IPS-18a (cell line): ENCODE data around the gene RASGRP2.

Experiments
- H3K27ac ChIP-seq: one replicate; pipeline ENCODE4 v1.5.1; 2013; ENCODE audit warnings: low read length
- H3K27me3 ChIP-seq: one replicate; pipeline ENCODE4 v1.6.1; 2013; ENCODE audit warnings: mild to moderate bottlenecking, low read length; ENCODE audit not compliant: control insufficient read depth, insufficient read depth
- H3K36me3 ChIP-seq: one replicate; pipeline ENCODE4 v1.6.1; 2013; ENCODE audit warnings: low read depth, low read length; ENCODE audit not compliant: control insufficient read depth
- H3K4me1 ChIP-seq: one replicate; pipeline ENCODE4 v1.6.1; 2013; ENCODE audit warnings: low read depth, low read length; ENCODE audit not compliant: control insufficient read depth
- H3K4me3 ChIP-seq: one replicate; pipeline ENCODE4 v1.5.1; 2013; ENCODE audit warnings: low read length
- H3K9ac ChIP-seq: one replicate; pipeline ENCODE4 v1.6.1; 2013; ENCODE audit warnings: mild to moderate bottlenecking, low read length, moderate library complexity
- H3K9me3 ChIP-seq: one replicate; pipeline ENCODE4 v1.6.1; 2013; ENCODE audit warnings: low read depth, low read length; ENCODE audit not compliant: control insufficient read depth

Gene RASGRP2

GRCh38 chr11:64742087-64742888 lies 1.7 kb downstream of the RASGRP2 start:
- H3K9ac ChIP-seq, result peak overlapping the region; percentile 39
- peaks cover 50% of the 10 kb centered on the region for H3K27me3 ChIP-seq
- H3K4me1 ChIP-seq, result peaks cover 16% of the 10 kb centered on the region
- H3K4me3 ChIP-seq, result peak overlapping the region; percentile 63
- H3K27ac ChIP-seq, result no peak overlapping the region
- no peaks in the 10 kb centered on the region for H3K9me3 ChIP-seq
- H3K36me3 ChIP-seq, result no peaks in the 10 kb centered on the region

DNA sequence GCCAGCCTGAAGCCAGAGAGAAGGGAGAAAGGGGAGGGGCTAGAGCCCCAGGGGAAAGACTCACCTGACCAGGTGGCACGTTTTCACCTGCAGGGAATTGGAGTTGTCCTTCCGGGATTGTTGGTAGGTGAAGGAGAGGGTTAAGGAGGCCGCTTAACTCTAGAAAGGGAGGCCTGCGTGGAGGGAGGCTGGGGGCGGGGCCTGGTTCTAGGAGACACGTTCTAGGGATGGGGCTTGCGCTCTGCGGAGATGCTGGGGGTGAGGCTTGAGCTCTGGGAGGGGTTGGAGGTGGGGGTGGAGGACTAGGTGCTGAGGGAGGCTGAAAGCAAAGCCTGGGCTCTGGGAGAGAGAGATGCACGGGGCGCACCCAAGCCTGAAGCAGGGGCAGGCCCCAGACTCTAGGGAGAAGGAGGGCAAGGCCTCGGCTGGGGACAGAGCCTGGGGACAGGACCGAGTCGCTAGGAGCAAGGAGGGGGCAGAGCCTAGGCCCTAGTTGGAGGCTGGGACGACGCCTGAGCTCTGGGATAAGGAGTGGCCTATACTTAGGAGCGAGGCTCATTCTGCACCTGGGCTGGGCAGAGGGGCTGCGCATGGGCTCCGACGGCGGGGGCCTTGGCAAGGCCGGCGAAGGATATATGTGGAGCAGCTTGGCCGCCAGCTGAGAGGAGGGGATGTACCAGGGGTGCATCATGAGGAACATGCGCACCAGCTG lies 2.4 kb downstream of the RASGRP2 start:
- peaks cover 50% of the 10 kb centered on the region for H3K27me3 ChIP-seq
- H3K4me1 ChIP-seq, result peaks cover 16% of the 10 kb centered on the region
- peak overlapping the region; percentile 63 for H3K4me3 ChIP-seq
- H3K9ac ChIP-seq, result no peak overlapping the region
- H3K27ac ChIP-seq, result no peak overlapping the region
- no peaks in the 10 kb centered on the region for H3K36me3 ChIP-seq
- H3K9me3 ChIP-seq, result no peaks in the 10 kb centered on the region

DNA sequence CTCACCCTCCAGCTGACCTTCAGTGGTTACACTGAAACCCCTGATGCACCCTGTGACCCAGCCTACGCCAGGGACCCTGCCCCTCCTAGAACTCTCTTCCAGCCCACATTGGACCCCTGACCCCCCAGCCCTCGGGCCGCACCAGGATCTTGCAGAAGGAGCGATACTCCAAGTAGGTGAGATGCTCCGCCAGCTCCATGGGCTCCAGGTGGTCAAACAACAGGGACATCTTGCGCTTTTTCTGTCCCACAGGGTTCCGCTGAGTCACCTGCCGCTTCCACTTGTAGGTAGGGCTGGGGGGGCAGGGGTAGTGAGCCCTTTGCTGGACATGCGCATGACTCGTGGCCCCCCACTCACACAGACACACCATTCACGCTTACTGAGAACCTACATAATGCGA lies 4.1 kb downstream of the RASGRP2 start:
- Histone ChIP-seq H3K27me3 (peaks cover 50% of the 10 kb centered on the region), H3K4me1 (peaks cover 16% of the 10 kb centered on the region), H3K36me3 (no peaks in the 10 kb centered on the region), H3K4me3 (no peak overlapping the region), H3K9ac (no peak overlapping the region), H3K9me3 (no peaks in the 10 kb centered on the region), H3K27ac (no peak overlapping the region)

DNA sequence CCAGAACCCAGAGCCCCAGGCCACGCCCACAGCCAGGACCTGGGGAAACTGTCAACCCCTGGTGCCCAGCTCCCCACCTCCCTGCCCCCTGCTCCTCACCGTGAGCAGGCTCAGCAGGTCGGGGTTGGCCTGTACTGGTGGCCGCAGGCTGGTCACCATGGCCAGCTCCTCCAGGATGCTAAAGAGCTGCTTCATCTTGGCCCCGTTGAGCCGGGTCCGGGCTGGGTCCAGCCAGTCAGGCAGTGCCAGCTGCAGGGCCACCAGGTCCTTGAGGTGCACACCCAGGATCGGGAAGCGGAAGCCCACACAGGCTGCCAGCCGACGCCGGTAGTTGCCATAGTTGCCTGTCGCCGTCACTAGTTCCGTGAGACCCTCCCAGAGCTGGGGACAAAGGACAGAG lies 7.3 kb downstream of the RASGRP2 start:
- H3K4me1 ChIP-seq, result peaks cover 15% of the 10 kb centered on the region
- no peak overlapping the region for H3K27ac ChIP-seq
- H3K9me3 ChIP-seq, result no peaks in the 10 kb centered on the region
- H3K4me3 ChIP-seq, result no peak overlapping the region
- no peak overlapping the region for H3K9ac ChIP-seq
- no peaks in the 10 kb centered on the region for H3K36me3 ChIP-seq
- H3K27me3 ChIP-seq, result peaks cover 21% of the 10 kb centered on the region

GRCh38 chr11:64735725-64736259 lies 8.2 kb downstream of the RASGRP2 start:
- Histone ChIP-seq H3K4me3 (no peak overlapping the region), H3K36me3 (no peaks in the 10 kb centered on the region), H3K27me3 (peaks cover 12% of the 10 kb centered on the region), H3K4me1 (peaks cover 14% of the 10 kb centered on the region), H3K9me3 (no peaks in the 10 kb centered on the region), H3K9ac (no peak overlapping the region), H3K27ac (no peak overlapping the region)

DNA sequence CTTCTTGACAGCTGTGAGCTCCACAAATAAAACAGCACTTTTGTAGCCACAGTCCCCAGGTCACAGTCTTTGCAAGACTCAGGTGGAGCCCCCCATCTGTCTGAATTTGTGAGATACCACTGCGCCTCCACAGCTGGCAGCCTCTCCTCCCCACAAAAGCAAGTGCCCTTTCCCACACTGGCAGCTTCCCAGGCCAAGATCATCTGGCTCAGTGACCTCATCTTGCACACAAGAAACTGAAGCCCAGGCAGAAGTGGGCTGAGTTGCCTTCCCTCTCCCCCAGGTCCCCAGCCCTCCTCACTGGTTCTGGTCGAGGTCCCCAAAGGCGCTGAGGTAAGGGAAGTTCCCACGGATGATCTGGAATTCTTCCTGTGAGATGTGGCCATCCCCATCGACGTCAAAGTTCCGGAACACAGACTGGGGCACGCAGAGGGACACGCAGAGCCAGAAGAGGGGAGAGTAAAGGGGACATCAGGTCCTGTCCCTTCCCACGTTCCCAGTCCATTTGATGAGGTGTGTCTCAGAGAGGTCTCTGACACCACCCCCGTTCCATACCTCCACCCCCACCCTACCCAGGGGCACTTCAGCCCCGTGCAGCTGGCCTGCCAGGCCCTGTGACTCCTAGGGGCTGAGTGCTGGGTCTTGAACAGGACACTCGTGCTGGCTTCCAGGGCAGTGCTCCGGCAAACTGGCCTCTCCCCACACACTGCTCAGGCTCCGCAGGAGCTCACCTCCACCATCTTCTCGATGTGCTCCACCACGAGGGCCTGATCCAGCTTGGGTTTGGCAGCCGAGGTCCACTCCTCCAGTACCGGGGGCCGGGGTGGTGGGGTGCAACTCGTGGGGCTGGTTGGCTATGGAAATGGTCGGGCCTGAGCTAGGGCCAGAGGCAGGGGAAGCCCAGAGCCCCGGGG lies 8.9 kb downstream of the RASGRP2 start:
- Histone ChIP-seq H3K27ac (no peak overlapping the region), H3K4me3 (no peak overlapping the region), H3K9ac (no peak overlapping the region), H3K9me3 (no peaks in the 10 kb centered on the region), H3K27me3 (peaks cover 5% of the 10 kb centered on the region), H3K36me3 (no peaks in the 10 kb centered on the region), H3K4me1 (peaks cover 20% of the 10 kb centered on the region)

- no peaks in the 10 kb centered on the region for H3K9me3 ChIP-seq
- no peak overlapping the region for H3K27ac ChIP-seq
- H3K4me3 ChIP-seq, result no peak overlapping the region
- H3K27me3 ChIP-seq, result no peaks in the 10 kb centered on the region
- H3K36me3 ChIP-seq, result no peaks in the 10 kb centered on the region
- peaks cover 18% of the 10 kb centered on the region for H3K4me1 ChIP-seq
- no peak overlapping the region for H3K9ac ChIP-seq
Measured at GRCh38 chr11:64731601-64732000, 12.3 kb downstream of the RASGRP2 start.

DNA sequence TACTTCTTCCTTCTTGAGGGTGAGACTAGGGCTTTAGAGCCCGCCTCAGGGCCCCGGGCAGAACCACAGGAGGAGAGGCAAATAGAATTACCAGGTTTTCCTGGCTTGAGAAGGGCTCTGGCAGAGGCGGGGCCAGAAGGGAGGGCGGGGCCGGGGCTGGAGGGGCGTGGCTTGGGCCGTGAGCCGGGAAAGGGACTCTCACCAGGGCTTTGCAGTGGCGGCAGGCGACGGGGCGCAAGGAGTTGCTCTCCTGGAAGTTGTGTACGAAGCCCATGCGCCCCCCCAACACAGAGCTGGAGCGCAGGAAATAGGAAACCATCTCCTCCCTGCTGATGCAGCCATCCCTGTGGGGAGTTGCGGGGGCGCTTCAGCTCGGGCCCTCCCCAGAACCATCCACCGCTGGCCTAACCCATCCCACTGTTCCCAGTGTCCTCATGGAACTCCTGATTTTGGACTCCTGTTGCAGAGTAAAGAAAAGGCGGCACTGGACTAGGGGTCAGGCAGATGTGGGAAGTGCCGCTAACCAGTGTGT lies 14.0 kb downstream of the RASGRP2 start:
- Histone ChIP-seq H3K27ac (no peak overlapping the region), H3K27me3 (no peaks in the 10 kb centered on the region), H3K36me3 (no peaks in the 10 kb centered on the region), H3K9me3 (no peaks in the 10 kb centered on the region), H3K9ac (no peak overlapping the region), H3K4me3 (peak overlapping the region; percentile 28), H3K4me1 (peaks cover 33% of the 10 kb centered on the region)

GRCh38 chr11:64728757-64729365 lies 15.1 kb downstream of the RASGRP2 start:
- no peak overlapping the region for H3K27ac ChIP-seq
- peaks cover 43% of the 10 kb centered on the region for H3K4me1 ChIP-seq
- H3K36me3 ChIP-seq, result no peaks in the 10 kb centered on the region
- no peak overlapping the region for H3K4me3 ChIP-seq
- H3K9me3 ChIP-seq, result no peaks in the 10 kb centered on the region
- no peak overlapping the region for H3K9ac ChIP-seq
- H3K27me3 ChIP-seq, result no peaks in the 10 kb centered on the region

DNA sequence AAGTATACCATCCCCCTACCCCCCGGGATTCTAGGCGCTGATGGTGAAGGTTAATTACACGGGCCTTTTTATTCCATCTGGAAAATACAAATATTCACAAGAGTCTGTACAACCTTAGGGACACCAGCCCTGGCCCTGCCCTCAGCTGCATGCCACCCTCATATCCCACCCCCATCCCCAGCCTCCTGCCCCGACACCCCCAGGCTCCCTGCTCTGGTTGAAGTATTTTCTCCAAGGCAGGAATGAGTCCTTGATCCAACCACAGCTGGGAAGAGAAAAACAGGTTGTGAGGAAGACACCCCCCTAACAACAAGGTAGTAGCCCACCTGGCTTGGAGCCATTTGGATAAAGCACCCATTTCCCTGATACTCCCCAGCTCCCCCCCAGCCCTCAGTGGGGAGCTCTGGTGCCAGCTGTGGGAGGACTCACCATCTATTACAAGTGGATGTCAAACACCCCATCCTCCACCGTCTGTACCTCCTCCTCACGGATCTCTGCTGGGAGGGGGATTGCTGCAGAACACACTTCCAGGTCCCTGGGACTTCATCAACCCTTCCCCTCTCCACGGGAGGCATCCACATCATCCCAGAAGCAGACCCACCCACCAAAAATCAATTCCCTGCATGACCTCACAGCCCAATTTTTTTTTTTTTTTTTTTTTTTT lies 16.9 kb downstream of the RASGRP2 start:
- Histone ChIP-seq H3K36me3 (no peaks in the 10 kb centered on the region), H3K9me3 (no peaks in the 10 kb centered on the region), H3K4me3 (no peak overlapping the region), H3K27ac (no peak overlapping the region), H3K9ac (no peak overlapping the region), H3K27me3 (peaks cover 7% of the 10 kb centered on the region), H3K4me1 (peaks cover 46% of the 10 kb centered on the region)
